ENCODE results near the gene RFX6.

The RFX6 gene

DNA sequence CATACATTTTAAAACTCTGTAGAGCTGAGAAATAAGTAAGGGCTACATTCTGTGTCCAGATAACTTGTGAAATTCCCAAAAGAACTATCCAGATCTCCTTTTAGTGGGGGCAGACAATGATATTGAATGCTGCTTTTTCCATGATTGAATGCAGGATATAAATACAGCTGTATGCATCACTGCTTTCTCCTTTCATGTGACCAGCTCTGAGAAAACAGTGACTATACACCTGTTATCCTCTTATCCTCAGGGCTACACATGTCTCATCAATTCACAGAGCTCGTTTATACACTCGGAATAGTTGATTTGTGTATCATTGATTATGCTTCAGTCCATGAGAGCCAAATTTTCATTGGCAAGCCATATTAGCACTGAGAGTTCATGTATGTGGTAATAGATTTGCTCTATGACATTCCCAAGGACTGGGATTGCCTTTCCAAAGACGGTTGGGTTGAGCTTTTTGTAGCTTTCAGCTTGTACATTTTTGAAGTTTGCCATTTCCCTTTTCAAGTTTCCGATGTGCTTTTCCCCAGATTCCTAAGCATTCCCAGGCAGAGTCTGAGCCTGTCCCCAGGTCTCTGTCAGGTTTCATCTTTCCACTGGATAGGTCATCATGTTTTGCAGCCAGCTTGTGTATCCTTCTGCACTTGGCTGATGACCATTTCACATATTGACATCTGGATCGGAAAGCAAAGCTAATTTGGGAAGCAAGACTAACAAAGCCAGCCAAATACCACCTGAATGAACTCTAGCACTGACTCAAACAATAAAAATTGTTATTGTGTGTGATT lies 97.7 kb downstream of the RFX6 start:
- DNase-seq = no peak

DNA sequence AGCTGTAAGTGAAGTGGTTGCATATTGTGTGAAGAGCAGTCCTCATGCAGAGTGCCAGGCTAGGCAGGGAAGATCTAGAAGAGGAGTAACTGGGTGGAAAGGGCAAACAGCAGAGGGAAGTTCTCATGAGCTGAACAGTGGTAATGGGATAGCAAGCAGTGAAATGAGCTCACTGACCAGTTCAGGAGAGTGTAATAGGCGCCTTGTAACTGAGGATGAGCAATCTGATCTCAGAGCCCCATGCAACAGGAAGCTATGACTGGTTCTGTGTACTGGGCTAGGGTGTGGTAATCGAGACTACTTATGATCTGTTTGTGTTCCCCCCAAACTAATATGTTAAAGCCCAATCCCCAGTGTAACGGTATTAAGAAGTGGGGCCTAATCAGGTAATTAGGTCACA lies 98.6 kb downstream of the RFX6 start:
- no peak for DNase-seq

DNA sequence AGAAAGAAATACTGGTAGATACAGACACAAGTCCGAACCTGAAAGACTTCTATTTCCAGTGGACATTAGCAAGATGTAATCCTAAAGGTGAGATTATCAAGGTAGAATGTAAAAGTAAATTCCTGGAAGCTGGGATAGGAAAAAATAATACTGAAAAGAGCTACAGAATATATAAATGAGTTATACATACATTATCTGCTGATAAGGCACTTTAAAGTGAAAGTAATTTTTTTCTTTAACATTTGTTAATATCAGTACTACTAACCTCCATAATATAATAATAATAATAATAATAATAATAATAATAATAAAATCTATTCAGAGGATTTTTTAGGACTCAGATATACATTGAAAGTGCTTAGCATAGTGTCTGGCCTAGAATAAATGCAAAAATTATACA lies 102.5 kb downstream of the RFX6 start:
- no peak for DNase-seq

Data from CD4-positive, alpha-beta T cell treated with Interleukin-10 for 1 hour (primary cell).